Measurements from ENCODE around the gene FGFR3.

GRCh38 chr4:1851575-1852410 is 58.7 kb downstream of the FGFR3 start:
- TF ChIP-seq CTCF (IDR thresholded peaks at IDR 0.05) (no peak), POLR2A (IDR thresholded peaks at IDR 0.05) (no peak)

Data from upper lobe of left lung (tissue), 4 donors.